GM18867 (cell line): ENCODE results near the gene TRPC3.
A peak's percentile ranks its signal among the peaks of the same experiment; 100 is the strongest.

Experiments used
- ATAC-seq: cut with Tn5 transposase; IDR thresholded peaks from one replicate; pipeline ENCODE4 v1.9.1; 2021; ENCODE audit warnings: mild to moderate bottlenecking, moderate library complexity; ENCODE audit not compliant: unreplicated experiment

Gene TRPC3

DNA sequence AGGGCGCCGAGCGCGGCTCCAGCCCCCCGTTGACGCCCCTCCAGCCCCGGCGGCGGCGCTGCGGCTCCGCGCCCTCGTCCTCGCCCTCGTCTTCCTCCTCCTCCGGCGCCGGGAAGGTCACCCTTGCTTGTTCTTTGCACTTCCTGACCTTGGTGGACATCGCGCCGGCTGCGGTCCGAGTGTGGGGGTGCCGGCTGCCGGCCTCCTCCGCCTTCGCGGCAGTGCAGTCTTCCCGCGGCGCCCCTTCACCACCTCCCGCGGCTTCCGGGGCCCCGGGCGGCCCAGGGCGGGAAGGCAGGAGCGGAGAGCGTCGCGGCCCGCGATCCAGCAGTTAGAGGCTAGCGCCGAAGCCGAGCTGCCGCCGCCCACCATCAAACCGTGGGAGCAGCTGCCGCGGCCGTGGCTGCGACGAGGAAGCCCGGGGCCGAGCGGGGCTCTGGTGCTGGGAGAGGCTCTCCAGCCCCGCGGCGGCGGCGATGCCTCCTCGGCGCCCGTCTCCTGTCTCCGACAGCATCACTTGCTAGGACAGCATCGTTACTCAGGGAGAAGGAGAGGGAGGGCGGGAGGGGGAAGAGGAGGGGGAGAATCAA, at the start of gene TRPC3:
Gene TRPC3, minus strand, starts transcription at position 540 of the 590 bp plus-strand sequence. Its CDS starts 380 bp downstream, at position 160.
- peak; percentile 33 for ATAC-seq

DNA sequence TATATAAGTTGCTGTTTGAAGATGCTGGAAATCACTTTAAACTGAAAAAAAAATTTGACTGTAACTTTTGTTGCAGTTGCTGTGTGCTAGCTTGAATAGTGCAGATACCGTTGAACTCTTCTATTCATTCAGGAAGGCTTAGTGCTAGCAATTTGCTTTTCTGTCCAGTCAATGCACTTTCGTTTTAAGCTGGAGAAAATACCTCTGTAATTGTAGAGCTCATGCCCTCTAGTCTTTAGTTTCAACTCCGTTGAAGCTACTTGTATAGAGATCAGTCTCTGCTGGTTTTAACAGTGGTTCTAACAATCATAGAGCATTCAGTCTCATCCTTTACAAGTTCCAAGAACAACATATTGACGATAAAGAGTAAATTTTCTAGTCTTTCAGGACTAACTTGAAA, 49.0 kb upstream of the TRPC3 start:
- no peak for ATAC-seq

DNA sequence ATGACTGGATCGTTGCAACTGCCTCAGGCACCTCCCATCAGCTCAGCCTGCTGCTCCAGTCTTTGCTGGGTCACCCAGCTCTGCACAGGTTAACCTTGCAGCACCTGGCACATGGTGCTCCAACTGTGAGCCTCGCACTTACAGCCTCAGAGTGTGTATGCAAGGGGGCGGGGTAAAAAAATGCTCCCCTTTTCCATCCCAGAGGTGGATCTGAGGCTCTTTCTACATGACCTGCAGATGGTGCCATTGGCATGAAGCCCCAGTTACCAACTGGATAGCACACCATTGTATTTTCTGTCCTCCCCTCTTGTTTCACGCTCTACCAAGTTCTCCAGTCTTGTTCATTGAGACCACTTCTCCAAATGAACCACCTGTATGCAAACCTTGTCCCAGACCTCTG, 46.2 kb upstream of the TRPC3 start:
- no peak for ATAC-seq

DNA sequence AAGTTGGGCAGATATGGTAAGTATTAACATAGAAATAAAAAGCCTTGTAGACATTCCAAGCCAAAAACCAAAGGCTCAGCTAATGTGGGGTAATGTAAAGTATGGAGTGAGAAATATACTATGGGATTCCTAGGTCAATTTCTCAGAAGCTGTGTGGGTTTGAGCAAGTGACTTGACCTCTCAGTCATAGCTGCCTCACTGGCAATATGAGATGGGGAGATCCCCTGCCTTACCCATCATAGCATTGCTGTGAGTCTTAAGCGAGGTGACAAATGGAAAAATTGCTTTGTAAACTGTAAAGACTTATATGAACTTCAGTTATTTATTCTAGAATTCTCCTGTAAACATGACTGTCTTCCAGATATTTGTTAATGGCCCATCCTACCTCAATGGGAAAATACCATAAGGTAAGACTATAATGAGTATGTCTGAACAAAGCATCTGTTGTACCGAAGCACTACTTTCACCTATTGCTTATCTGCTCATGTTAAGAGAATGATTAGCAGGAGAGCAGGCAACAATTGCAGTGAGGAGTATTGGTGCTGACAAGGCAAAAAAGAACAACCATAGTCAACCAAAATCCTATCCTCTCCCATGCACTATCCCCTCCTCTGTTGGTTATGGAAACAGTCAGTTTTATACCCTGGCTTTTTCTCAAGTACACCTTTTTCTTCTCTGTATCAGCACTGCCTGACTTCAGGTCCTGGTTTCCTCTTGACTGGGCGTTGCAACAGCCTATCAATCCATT, 44.1 kb upstream of the TRPC3 start:
- ATAC-seq: no peak

DNA sequence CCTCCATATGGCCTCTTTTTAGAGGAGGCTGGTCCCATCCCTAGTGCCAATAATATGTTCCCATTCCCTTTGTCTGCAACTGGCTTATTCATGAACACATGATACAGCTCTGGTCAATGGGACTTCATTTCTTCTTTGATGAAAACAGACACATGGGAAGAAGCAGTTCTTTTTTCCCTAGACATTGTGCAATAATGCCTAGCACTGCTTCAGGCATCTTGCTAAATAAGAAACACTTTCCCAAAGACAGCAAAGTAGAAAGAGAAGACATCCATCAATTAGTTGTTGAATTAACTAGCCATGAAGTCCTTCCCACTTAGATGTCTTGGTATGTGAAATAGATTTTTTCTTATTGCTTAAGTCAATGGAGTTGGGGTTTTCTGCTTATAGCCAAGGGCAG, 40.1 kb upstream of the TRPC3 start:
- no peak for ATAC-seq

DNA sequence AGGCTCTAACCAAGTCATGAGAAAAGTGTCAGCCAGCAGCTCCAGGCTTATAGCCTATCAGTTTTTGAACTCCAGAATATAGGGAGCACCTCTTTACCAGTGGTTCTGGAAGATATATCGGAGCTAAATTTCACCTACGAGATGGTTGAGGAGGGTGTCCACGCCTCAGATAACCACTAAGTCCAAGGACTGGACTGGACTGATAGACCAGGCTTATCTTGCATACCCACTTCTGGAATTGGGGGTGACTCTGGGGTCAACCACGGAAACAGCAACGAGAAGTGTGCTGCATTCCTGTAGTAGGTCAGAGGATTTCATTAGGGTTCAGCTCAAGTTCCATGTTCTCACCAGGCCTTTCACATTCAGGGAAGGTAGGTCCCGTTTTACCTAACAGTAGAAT, 38.6 kb upstream of the TRPC3 start:
- no peak for ATAC-seq

DNA sequence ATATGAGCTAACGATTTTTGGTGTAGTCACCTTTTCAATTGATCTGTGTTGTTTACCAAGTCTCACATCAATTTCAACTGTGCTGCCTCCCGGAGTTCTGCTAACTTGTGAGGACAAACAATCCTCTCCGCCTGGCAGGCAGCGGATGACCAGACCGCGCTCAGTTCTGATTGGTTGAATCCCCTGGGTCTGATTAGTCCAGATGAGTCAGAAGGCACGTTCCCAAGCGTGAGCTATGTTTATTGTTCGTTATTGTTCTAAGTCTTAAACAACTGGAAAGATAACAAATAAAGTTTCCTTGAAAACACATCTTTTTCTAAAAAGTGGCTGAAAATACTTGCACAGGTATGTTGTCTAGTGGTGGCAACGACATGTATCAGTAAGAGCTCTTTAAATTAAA, 37.9 kb upstream of the TRPC3 start:
- ATAC-seq: no peak

DNA sequence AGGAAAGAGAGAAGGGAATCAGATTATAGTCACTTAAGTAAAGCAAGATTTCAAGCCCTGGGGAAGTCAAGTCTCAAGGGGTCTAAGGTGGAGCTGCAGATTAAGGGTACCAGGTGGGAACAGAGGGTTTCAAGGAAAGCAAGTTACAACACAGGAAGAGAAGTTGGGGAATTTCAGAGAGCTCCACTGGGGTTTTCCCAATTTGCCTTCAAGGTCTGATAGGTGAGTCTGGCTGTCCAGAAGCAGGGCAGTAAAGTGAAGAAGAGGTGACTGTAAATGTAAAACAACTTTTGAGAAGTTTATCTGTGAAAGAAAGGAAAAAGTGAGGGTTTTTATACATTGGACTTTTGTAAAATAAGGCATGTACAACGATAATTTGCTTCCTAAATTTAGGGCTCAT, 37.1 kb upstream of the TRPC3 start:
- ATAC-seq: no peak

DNA sequence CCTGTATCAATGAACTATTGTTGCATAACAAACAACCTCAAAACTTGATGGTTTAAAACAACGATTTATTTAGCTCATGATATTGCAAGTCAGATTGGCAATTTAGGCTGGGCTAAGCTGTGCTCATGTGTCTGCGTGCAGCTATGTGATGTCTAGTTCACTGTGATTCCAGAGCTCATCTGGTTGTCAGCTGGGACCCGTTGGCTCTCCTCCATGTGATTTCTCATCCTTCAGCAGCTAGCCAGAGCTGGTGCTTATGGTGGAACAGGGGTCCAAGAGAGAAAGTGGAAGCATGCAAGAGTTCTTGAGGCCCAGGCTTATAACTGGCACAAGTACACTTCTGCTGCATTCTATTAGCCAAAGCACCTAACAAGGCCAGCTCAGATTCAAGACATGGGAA, 28.8 kb upstream of the TRPC3 start:
- ATAC-seq: no peak

DNA sequence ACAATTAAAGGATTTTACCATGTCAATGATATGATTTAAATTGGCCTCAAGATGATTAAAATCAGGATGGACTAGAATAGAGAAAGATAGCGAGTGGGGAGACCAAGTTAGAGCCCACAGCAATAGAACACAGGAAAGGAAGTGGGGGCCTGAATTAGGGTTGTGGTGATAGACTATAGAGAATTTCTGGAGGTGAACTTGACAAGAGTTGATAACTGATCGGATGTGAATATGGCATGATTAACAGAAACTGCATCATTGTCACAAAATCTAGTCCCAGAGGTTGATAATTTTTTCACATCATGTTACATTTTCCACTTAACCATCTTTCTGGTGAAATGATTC, 26.3 kb upstream of the TRPC3 start:
- ATAC-seq: peak; percentile 36

DNA sequence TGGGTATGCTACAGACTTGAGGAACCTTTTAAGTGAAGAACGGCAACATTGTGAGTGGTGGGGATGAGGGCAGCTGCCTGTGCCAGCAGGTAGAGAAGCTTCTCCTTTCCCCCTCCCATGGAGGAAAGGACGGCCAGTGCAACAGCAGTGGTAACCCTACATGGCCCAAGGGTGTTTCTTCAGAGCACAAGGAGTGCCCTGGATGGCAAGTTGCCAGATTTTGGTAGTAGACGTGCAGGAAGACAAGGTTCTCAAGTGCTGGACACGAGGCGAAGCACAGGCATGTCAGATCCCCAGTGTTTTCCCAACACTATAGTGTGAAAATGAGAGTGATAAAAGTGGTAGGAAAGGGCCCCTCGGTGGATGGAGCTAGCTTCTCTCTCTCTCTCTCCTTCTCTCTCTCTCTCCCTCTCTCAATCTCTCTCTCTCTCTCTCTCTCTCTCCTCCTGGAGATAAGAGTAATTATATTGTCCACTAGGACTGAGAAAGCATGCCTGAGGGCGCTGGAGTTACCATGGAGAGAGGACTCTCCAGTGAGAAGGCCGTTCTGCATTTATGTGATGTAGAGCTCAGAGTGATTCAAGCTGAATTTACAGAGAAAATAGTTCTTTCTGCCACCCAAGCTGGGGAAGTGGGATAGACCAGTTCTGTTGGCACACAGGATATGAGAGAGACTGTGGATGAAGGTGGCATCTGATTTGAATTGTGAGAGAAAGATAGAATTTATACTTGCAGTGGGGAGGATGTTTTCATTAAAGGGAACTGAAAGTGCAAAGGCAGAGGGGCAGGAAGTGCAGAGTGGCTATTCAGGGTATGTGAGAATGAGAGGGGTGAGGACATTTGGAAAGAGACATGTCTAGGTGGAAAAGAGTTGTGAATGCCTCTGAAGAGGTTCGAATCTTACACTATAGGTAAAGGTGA, 25.7 kb upstream of the TRPC3 start:
- peak; percentile 98 for ATAC-seq

DNA sequence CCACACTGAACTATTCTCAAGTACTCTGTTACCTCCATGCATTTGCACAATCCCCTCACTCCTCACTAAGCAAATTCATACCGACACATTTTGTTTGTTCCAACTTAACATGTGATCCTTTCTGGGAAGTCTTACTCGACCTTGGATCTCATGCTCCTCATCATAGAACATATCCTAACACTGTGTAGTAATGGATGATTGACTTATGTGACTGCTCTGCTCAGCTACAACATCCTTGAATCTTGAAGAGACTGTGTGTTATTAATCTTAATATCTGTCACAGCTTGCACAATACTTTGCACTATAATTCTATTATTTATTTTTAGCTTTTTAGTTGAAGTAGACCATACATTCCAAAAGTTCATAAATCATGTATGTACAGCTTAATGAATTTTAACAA, 23.9 kb upstream of the TRPC3 start:
- ATAC-seq: no peak

DNA sequence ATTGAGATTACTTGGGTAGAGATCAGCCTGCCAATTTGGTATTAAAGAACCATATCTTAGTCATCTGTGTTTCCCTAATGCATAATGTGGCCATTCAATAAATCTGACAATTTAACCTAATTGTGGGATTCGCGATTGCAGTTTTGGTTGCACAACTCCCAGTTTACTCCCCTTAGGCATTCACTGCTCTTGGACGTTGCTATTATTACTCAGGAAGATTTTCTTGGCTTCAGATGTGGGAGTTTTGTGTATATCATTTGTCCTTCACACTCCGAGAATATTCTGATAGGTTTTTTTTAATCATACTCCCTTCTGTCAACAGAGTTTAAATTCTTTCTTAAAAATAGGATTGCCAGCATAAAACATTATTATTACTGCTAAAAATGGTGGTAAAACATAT, 22.0 kb upstream of the TRPC3 start:
- no peak for ATAC-seq

DNA sequence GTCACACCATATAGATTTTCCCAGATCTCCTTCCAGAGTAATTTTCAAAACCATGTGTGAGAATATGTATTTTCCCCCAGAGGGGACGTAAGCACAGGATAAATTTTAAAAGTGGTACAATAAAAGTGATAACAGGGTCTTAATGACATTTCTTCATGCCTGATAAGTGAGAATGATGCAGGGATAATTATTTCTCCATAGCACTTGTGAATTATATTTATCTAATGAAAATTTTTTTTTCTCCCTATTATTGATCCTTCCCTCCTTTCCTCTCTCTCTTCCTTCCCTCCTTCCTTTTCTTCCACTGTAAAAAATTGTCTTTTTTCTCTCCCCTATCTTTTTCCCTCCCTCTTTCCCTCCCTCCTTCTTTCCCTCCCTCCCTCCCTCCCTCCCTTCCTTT, 17.0 kb upstream of the TRPC3 start:
- ATAC-seq: no peak

DNA sequence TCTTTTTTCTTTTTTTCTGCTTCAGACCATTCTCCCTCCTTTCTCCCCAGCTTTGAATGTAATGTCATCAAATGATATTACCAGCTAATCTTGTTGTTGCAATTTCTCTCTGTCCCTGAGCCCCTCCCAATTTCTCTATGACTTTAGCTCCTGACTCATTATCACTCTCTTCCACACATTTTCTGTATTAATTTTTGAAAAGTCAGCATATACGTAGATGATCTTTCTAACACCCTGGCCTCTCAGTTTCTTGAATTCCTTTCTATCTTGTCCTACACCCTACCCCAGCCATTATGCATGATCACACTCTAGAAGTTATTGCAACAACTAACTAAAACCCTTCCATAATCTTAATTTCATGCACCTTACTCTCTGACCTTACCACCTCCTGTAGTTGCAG, 13.1 kb upstream of the TRPC3 start:
- no peak for ATAC-seq

DNA sequence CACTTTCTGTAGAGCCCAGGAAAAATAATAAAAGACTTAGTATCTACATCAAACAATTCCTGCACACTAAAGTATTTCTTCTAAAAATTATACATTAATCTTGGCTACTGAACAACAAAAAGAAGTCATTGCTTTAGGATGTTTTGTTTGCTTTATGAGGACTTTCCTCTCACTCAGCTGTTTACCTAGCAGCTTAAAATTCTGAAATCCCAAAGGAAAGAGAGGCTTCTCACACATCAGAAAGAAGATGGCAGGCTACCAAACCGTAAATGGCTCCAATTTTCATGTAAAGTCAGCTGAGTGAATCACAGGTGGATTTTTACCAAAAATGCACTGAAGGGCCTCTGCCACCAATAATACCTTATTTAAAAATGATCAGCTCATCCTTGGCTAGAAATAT, 9.0 kb upstream of the TRPC3 start:
- no peak for ATAC-seq

DNA sequence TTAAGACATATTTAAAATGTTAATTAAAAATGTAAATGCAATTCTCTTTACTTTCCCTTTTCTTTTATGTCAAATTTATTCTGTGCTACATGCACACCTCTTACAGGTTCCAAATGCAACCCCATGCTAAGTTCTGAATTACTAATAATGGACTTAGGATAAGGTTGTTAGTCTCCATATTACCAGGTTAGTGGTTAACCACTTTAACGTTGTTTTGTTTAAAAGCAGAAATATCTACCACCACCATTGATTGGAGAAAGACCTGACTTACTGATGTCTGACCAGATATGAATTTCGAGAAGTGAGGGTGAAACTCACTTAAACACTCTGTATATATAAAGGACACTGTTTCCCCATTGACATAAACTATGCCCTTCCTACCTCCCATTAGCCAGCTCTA, 6.9 kb upstream of the TRPC3 start:
- no peak for ATAC-seq

DNA sequence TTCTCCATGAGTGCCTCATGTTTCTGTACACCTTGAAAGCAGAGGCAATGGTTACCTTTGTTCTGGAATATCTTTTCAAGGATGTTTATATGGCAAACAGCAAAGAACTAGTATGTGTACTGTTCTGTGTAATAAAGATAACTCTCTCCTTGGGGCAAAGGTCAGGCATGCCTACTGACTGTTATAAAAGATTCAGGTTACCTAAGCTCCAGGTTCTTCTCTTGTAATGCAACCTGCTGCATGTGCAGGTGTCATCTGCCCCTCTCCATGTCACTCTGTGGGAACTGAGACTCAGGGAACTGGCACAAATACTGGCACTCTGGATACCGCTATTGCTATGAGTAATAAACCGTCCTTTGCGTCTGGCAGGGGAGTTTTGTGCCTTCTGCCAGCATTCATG, 5.4 kb upstream of the TRPC3 start:
- ATAC-seq: no peak

DNA sequence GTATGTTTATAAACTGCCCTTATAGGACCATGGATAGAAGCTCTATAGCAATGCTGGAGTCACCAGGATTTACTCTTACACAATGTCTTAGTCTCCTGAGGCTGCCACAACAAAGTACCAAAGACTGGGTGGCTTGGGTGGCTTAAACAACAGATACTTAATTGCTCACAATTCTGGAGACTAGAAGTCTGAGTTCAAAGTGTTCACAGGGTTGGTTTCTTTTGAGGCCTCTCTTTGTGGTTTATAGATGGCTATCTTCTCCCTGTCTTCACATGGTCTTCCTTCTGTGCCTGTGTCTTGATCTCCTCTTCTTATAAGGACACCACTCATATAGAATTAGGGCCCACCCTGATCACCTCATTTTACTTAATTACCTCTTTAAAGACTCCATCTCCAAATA, 2.0 kb upstream of the TRPC3 start:
- ATAC-seq: no peak

DNA sequence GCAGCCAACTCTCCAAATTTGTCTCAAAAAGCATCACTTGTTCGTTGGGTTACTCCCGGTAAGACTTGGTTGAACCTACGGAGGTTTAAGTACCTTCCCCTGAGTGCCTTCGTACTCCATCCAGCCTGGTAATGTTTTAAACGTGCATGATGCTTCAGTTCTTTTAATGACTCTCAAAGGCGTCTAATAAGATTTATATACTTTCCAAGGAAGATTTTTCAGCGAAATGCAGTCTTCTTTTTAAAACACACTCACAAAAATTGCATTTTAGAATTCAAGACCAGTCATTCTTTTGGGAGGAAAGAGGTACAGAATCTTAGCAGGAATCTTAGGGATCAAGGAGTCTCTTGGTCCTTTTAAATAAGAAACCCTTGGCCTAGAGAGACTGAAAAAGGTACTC, 430 bp upstream of the TRPC3 start:
- ATAC-seq: no peak

DNA sequence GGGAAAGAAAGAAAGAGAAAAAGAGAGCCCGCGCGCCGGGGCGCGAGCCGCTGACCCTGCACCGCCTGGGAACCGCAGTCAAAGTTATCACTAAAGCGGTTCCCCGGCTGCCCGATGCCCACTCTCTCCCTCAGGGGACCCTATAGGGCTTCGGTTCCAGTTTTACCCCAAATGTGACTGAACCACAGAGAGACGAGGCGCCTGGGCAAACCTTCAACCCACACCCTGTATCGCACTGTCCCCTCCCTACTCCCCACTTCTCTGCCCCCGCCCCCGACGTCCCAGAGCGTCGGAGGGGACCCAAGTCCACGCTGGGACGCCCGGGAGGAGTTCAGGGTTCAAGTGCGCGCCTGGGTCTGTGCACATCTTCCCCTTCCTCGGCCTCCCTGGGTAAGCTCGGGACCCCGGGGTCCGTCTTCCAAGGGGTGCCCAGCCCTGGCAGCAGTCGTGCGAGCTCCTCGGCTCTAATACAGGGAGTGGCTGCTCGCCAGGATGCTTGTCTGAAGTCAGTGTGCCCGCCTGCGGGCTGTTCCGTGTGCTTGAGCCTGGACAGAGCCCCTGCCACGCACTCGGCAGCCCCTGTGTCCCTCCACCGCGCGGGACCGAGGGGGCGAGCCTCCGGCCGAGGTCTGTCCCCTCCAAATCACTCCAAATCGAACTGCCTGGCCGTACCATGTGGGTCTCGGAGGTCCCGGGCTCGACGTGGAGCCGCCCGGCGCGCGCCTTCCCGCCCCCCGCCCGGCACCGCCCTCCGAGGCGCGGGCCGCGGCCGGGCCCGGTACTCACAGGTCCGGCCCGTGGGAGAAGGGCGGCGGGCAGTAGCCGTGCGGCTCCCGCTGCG, 960 bp downstream of the TRPC3 start:
- peak; percentile 31 for ATAC-seq
